Measurements from ENCODE around the gene TBC1D16.

GRCh38 chr17:79954281-79955166 is 81.1 kb downstream of the TBC1D16 start:
- TF ChIP-seq CTCF (IDR thresholded peaks at IDR 0.05) (no peak), EZH2 (IDR thresholded peaks at IDR 0.05; ENCODE audit: borderline replicate concordance, insufficient read depth, low read depth, low read length, poor library complexity, severe bottlenecking) (no peak)

Data from B cell (primary cell).